ENCODE data around the gene PTGS1. TPM values are rescaled to one million over a fixed set of nuclear protein-coding genes. Genes with fewer than 3 reads are reported as not detected.

Gene PTGS1
- total RNA-seq, 1 donor from 2014 or later: 0.04 TPM

DNA sequence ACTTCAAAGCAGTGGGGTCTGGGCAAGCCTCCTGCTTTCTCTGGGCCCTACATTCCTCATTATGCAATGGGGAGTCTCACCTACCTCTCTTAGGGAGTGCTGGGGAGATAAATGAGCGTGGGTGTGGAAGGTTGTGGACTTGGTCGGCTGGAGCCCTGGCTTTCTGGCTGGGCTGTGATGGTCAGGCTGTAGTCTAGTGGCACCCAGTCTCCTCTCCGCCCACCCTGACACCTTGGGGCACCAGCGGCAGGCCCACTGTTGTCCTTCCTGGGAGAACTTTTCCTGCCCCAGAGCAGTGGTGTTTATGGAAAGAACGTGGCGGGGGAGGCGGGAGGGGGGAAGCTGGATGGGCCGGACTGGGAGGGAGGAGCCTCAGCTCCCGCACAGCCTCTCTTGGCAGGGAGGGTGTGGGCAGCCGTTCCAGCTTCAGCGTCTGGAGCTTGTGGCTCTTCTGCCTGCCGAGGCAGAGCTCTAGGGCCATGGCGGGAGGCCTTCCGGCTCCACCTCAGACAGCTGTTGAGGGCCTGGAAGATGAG lies 4.1 kb downstream of the PTGS1 start:
- DNase-seq (ENCODE audit: low read depth): no peak
- Histone ChIP-seq H3K4me3 (ENCODE audit: low read depth, low read length) (no peak overlapping the region), H3K36me3 (ENCODE audit: control insufficient read depth, insufficient read depth, low read length) (no peaks in the 10 kb centered on the region), H3K27me3 (ENCODE audit: control insufficient read depth, insufficient read depth, low read length) (peaks cover 2% of the 10 kb centered on the region)
- no peak for TF ChIP-seq CTCF (IDR thresholded peaks at IDR 0.05; ENCODE audit: insufficient read depth, low read length, poor library complexity, severe bottlenecking)

GRCh38 chr9:122376796-122377195 lies 6.0 kb downstream of the PTGS1 start:
- Histone ChIP-seq H3K27me3 (ENCODE audit: control insufficient read depth, insufficient read depth, low read length) (no peaks in the 10 kb centered on the region), H3K4me3 (ENCODE audit: low read depth, low read length) (no peak overlapping the region), H3K36me3 (ENCODE audit: control insufficient read depth, insufficient read depth, low read length) (no peaks in the 10 kb centered on the region)
- no peak for DNase-seq (ENCODE audit: low read depth)
- TF ChIP-seq CTCF (IDR thresholded peaks at IDR 0.05; ENCODE audit: insufficient read depth, low read length, poor library complexity, severe bottlenecking): no peak

DNA sequence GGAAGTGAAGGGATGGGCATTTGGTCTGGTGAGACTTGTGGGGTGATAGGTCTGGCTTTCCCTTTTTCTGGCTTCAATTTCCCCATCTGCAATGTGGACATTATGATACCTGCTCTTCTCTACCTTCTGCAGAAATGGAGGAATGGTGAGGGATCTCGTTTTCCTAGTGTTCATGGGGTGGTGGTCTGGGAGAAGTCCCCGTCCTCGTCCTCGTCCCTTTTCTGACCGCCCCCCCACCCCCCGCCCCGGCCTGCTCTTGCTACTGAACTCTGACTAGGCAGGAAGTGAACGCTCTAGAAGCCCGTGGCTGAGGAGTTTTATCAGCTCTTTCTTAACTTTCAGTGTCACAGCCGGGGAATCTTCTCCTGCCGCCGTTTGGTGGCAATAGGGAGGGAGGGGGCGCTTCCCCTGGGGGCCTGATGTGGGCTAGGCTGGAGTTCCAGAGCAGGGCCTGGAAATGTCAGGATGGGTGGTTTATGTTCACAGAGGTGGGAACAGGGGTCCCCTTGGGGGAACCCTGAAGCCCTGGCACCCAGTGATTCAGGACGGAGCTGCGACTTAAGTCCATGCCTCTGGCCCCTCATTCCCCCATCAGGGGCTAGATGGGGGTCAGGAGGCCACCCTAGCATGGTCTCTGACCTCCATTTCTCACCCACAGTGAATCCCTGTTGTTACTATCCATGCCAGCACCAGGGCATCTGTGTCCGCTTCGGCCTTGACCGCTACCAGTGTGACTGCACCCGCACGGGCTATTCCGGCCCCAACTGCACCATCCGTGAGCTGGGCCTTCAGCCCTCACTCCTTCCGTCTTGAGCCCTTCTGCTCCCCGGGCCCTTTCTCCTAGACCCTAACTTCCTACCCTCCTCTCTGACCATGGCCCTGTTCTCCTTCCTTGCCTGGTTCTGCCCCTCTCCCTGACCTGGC lies 6.7 kb downstream of the PTGS1 start:
- no peak for DNase-seq (ENCODE audit: low read depth)
- Histone ChIP-seq H3K36me3 (ENCODE audit: control insufficient read depth, insufficient read depth, low read length) (no peaks in the 10 kb centered on the region), H3K27me3 (ENCODE audit: control insufficient read depth, insufficient read depth, low read length) (no peaks in the 10 kb centered on the region), H3K4me3 (ENCODE audit: low read depth, low read length) (no peak overlapping the region)
- TF ChIP-seq CTCF (IDR thresholded peaks at IDR 0.05; ENCODE audit: insufficient read depth, low read length, poor library complexity, severe bottlenecking): no peak

DNA sequence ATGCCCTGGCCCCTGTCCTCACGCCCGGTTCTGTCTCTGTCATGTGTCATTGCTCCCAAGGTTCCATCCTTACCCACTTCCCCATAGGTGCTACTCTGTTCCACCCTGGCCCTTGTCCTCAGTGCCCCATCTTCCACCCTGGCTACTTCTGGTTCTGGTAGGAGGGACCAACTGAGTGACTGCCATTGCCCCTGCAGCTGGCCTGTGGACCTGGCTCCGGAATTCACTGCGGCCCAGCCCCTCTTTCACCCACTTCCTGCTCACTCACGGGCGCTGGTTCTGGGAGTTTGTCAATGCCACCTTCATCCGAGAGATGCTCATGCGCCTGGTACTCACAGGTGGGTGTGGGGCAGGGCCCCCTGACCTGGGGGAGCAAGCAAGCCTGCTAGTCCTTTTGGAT lies 7.4 kb downstream of the PTGS1 start:
- no peak for DNase-seq (ENCODE audit: low read depth)
- H3K27me3 ChIP-seq (ENCODE audit: control insufficient read depth, insufficient read depth, low read length): no peaks in the 10 kb centered on the region
- no peak for TF ChIP-seq CTCF (IDR thresholded peaks at IDR 0.05; ENCODE audit: insufficient read depth, low read length, poor library complexity, severe bottlenecking)
- H3K36me3 ChIP-seq (ENCODE audit: control insufficient read depth, insufficient read depth, low read length): no peaks in the 10 kb centered on the region
- no peak overlapping the region for H3K4me3 ChIP-seq (ENCODE audit: low read depth, low read length)

DNA sequence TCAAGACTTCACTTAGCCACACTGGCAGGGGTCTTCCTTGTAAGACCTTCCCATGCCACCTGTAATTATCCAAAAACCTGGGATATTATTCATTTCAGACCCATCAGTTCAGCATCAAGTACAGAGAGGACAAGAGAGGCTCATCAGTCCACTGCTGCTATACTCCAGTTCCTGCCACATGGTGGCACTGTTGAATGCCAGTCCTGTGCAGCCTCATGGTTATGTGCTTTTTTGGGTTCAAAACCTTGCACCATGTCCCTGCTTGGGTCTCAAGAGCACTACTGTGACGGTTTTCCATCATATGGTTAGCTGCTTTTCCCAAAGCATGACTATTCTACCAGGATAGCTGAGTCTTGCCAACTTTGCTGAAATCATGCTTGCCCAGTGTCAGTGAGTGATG lies 8.5 kb downstream of the PTGS1 start:
- Histone ChIP-seq H3K27me3 (ENCODE audit: control insufficient read depth, insufficient read depth, low read length) (no peaks in the 10 kb centered on the region), H3K4me3 (ENCODE audit: low read depth, low read length) (no peak overlapping the region), H3K36me3 (ENCODE audit: control insufficient read depth, insufficient read depth, low read length) (no peaks in the 10 kb centered on the region)
- no peak for DNase-seq (ENCODE audit: low read depth)
- peak; percentile 24 for TF ChIP-seq CTCF (IDR thresholded peaks at IDR 0.05; ENCODE audit: insufficient read depth, low read length, poor library complexity, severe bottlenecking)
